NCI-H1436 treated with DMSO at 0.1 percent for 48 hours (cell line): Measurements from ENCODE around the gene MTRFR.

Experiments used
- DNase-seq: peaks from one replicate; lab custom pipeline; 2025; lab: John Stamatoyannopoulos, UW

The MTRFR gene

GRCh38 chr12:123270214-123271000 lies 37.2 kb downstream of the MTRFR start:
- no peak for DNase-seq

GRCh38 chr12:123271001-123271668 lies 37.9 kb downstream of the MTRFR start:
- DNase-seq: no peak

GRCh38 chr12:123273166-123273565 lies 39.9 kb downstream of the MTRFR start:
- no peak for DNase-seq

DNA sequence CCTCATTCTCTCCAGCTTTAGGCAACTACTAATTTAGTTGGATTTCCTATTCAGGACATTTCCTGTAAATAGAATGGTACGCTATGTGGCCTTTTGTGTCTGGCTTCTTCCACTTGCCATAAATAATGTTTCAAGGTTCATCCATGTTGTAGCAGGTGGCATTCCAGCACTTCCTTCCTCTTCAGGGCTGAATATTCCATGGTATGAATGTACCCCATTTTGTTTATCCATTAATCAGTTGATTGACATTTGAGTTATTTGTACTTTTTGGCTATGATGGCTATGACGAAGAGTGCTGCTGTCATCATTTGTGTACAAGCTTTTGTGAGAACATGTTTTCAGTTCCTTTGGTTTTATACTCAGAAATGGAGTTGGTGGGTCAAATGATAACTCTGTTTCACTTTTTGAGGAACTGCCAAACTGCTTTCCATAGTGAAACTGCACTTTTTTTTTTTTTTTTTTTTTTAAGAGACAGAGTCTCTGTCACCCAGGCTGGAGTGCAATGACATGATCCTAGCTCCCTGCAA lies 44.9 kb downstream of the MTRFR start:
- DNase-seq: no peak

GRCh38 chr12:123280971-123281370 lies 47.7 kb downstream of the MTRFR start:
- DNase-seq: no peak

DNA sequence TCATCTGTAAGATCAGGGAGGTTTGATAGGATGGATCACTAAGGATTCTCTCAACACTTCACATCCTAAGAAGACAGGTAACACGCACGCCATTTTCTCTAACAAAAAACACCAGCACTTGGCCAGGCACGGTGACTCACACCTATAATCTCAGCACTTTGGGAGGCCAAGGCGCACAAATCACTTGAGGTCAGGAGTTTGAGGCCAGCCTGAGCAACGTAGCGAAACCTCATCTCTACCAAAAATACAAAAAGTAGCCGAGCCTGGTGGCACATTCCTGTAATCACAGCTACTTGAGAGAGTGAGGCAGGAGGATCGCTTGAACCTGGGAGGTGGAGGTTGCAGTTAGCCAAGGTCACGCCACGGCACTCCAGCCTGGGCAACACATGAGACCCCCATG lies 48.9 kb downstream of the MTRFR start:
- no peak for DNase-seq

- DNase-seq: no peak
Measured at GRCh38 chr12:123283461-123283860, 50.2 kb downstream of the MTRFR start.

DNA sequence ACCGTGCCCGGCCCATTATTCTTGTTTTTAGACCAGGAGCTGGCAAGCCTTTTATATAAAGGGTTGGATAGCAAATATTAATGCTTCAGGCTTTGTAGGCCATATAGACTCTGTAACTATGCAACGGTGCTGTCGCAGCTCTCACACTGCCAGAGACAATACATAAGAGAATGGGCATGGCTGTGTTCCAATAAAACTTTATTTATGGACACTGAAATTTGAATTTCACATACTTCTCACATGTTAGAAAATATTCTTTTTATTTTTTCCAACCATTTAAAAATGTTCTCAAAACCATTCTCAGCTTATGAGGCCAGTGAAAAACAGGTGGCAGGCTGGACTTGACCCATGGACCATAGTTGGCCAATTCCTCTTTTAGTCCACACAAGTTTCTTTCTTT lies 51.4 kb downstream of the MTRFR start:
- DNase-seq: no peak

- DNase-seq: no peak
Measured at GRCh38 chr12:123286652-123287373, 53.6 kb downstream of the MTRFR start.

DNA sequence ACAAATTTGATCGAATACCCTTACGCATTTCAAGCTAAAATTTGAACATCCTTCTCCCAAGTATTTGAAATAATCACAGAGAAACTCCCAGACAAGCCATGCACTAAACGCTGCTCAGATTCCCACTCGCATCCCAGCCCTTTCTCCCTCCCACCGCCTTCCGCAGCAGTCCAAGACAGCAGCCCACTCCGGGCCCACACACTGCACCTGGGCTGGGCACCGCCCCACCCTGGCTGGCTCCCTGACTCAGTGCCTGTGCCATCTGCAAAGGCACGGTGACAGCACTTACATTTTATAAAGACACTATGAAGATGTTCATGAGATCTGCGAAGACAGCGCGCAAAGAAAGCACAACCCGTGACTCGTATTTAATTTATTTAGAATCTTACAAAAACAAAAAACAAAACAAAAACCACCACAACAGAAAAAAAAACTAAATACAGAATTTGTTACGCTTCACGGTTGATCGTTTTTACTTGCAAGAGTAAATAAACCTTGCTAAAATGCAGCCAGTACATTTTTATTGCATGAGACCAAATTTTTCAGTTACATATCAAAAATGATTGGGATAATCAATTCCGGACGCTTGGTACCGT lies 55.6 kb downstream of the MTRFR start:
- DNase-seq: no peak

GRCh38 chr12:123289911-123290310 lies 56.7 kb downstream of the MTRFR start:
- DNase-seq: no peak

GRCh38 chr12:123293178-123293760 lies 60.0 kb downstream of the MTRFR start:
- no peak for DNase-seq

DNA sequence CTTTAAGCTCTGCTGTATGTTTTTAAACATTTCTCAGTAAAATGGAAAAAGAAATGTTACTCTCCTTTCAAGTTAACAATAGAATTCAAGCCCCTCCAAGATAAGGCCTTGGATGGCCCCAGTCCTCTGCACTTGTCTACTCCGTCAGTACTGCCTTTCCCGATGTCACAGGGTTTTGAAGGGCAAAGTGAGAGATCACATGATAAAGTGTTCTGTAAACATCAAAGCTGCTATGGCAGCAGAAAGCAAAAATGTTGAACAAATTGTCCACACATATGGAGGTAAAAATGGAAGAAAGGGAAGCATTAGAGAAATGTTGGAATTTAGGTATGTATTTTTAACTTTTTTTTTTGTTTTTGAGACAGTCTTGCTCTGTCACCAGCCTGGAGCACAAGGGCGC lies 71.9 kb downstream of the MTRFR start:
- no peak for DNase-seq

- no peak for DNase-seq
Measured at GRCh38 chr12:123306200-123306599, 73.0 kb downstream of the MTRFR start.
